GM19023 (cell line): ENCODE results near the gene TAF9B.
"Not testable (repeated sequence)": the region's sequence is repeated elsewhere in the genome, so short reads cannot be mapped to it uniquely, and the experiment has no call there.

Experiments used
- ATAC-seq: cut with Tn5 transposase; IDR thresholded peaks from one replicate; pipeline ENCODE4 v1.9.1; 2021; ENCODE audit warnings: mild to moderate bottlenecking, moderate library complexity; ENCODE audit not compliant: unreplicated experiment

The TAF9B gene, protein sequence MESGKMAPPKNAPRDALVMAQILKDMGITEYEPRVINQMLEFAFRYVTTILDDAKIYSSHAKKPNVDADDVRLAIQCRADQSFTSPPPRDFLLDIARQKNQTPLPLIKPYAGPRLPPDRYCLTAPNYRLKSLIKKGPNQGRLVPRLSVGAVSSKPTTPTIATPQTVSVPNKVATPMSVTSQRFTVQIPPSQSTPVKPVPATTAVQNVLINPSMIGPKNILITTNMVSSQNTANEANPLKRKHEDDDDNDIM

DNA sequence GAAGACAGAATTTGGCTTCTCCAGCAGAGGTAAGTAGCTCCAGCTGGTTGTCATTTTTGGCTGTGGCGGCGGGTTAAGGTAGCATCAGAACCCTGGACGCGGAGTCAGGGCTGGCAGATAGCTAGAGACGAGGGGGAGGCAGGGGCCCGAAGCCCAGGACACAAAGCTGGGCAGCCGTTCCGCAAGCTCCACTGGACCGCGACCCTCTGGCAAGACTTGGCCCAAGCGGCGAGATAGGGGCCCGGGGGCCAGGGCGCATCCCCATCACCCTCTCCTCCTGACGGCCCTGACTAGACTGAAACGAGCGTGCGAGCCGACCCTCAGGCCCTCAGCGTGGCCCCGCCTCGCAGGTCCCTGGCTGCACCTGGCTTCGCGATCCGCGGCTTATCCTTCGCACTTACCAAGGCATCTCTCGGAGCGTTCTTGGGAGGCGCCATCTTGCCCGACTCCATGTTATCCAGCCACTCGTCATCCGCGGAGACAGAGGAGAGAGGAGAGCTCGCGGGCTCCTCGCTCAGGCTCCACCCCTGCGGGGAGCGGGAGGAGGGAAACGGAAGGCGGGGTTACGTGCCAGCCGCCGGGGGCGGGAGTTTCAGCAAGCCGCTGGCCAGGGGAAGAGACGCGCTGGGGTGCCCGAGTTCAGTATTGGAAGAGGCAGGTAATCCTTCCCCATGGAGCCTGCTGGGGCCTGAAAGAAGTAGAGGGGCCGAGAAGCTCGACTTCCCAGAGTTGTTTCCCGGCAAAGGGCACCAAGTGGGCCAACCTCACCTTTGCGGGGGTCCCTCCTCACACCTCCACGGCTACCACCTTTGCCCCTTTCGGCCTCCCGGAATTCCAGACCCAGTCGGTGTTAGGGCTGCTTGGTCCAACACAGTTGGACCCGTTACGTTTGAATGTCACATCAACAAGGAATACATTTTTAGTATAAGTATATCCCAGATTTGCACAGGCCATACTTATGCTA, at the start of gene TAF9B:
Gene TAF9B (minus strand): TSS at position 491 of the 964 bp plus-strand sequence. CDS start 39 bp downstream, at position 452.
- peak; percentile 95 for ATAC-seq

DNA sequence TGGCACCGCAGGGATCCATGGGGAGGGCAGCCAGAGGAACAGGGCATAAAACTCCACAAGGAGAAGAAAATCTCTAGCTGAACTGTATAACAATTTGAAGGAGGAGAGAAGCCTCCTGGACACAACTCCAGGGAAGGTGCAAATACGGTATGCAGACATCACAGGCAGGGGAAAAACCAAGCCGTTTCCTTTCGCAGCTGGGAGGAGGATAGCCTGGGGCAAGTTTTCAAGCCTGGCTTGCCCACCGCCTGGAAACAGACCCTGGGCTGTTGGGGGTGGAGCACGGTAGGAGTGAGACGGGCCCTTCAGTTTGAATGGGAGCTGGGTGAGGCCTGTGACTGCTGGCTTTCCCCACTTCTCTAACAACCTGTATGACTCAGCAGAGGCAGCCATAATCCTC, 43.4 kb upstream of the TAF9B start:
- no peak for ATAC-seq

DNA sequence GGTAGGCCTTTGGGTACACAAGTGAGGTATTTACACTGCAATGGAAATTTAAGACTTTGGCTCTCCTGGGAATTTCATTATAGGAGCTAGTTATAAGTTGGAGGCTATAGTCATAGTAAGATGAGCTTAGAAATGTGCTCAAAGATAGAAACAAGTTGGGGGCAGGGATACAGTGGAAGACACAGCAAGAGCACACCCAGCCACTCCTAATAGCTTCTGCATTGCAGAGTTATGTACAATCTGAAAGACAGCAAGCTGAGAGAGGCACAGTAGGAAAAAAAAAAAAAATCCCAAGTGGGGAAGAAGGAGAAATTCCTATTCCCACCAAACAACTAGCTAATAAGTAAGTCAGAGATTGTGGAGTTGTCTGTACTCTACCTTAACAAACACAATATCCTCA, 41.9 kb upstream of the TAF9B start:
- no peak for ATAC-seq

DNA sequence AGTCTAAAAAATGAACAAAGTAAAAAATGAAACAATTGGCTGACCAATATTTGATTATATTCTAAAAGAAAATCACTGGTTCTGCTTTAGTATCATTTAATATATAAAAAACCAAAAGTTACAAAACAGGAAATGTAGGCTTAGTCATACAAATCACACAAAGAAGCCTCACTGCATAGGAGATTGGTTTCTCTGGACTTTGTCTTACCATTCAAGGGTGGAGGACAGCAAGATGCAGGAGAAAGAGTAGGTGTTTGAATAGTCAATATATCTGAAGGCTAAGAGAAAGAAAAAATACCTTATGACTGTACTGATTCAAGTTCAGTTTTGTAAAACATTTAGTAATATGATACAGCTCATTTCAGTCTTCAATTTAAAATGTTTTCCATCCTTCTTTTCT, 28.6 kb upstream of the TAF9B start:
- no peak for ATAC-seq

DNA sequence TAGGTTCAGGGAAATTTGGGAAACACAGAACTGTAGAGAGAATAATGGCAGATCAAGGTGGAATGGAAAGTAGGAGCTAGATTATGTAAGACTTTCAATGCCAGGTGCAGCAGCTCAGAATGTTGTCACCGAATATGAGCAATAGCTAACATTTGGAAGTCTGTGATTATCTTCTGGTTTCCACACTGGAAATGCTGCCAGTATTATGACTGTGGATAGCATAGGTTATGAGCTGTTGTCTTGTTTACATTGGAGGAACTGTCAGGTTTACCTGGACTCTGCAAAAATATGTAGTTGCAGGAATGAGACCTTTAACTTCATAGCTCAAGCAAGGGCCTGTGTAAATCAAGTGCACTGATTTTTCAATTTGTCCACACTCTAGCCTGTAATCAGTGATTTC, 26.0 kb upstream of the TAF9B start:
- no peak for ATAC-seq

DNA sequence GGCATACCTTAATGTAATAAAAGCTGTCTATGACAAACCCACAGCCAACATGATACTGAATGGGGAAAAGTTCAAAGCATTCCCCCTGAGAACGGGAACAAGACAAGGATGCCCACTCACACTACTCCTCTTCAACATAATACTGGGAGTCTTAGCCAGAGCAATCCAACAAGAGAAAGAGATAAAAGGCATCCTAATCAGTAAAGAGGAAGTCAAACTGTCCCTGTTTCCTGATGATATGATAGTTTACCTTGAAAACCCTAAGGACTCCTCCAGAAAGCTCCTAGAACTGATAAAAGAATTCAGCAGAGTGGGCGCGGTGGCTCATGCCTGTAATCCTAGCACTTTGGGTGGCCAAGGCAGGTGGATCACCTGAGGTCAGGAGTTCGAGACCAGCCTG, 23.7 kb upstream of the TAF9B start:
- ATAC-seq = not testable (repeated sequence)

DNA sequence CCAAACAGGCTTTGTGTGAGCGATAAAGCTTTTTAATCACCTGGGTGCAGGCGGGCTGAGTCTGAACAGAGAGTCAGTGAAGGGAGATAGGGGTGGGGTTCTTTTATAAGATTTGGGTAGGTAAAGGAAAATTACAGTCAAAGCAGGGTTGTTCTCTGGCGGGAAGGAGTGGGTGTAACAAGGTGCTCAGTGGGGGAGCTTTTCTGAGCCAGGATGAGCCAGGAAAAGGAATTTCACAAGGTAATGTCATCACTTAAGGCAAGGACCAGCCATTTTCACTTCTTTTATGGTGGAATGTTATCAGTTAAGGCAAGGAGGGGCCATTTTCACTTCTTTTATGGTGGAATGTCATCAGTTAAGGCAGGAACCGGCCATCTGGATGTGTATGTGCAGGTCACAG, 21.3 kb upstream of the TAF9B start:
- not testable (repeated sequence) for ATAC-seq

DNA sequence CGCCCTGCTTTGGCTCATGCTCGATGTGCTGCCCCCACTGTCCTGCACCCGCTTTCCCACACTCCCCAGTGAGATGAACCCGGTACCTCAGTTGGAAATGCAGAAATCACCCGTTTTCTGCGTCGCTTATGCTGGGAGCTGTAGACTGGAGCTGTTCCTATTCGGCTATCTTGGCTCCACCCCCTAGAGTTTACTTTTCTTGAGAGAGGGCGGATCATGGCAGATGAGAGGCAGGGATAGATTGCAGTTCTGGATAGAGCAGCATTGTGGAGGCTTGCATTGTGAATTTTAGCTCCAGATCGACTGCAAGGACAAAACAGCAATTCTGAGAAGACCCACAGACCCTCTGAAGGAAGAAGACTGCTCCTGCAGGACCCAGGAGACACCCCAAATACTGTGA, 18.4 kb upstream of the TAF9B start:
- not testable (repeated sequence) for ATAC-seq

DNA sequence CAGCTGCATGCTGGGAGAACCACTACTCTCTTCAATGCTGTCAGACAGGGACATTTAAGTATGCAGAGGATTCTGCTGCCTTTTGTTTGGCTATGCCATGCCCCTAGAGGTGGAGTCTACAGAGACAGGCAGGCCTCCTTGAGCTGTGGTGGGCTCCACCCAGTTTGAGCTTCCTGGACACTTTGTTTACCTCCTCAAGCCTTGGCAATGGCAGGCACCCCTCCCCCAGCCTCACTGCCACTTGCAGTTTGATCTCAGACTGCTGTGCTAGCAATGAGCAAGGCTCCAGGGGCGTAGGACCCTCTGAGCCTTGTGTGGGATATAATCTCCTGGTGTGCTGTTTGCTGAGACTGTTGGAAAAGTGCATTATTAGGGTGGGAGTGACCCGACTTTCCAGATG, 17.9 kb upstream of the TAF9B start:
- not testable (repeated sequence) for ATAC-seq

DNA sequence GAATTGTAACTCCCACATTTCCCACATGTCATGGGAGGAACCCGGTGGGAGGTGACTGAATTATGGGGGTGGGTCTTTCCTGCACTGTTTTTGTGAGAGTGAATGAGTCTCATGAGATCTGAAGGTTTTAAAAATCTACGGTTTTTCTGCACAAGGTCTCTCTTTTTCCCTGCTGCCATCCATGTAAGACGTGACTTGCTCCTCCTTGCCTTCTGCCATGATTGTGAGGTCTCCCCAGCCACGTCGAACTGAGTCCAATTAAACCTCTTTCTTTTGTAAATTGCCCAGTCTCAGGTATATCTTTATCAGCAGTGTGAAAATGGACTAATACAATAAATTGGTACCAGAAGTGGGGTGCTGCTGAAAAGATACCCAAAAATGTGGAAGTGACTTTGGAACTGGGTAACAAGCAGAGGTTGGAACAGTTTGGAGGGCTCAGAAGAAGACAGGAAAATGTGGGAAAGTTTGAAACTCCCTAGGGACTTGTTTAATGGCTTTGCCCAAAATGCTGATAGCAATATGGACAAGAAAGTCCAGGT, 7.6 kb upstream of the TAF9B start:
- not testable (repeated sequence) for ATAC-seq

DNA sequence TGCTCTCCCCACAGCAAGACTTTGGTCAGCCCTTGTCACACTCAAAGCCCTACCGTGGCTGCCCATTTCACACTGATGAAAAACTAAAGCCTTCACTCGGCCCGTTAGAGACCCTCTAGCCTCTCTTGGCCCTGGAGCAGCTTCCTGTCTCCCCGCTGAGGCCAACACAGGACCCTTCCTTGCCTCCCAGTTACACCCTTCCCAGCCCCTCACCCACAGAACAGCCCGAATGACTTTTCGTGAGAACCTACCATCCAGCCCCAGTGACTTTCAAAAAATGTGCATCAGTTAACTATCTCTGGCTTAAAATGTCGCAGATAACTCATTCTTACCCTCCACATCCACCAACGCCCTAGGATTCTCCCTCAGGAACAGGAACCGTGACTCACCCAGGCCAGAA, 756 bp upstream of the TAF9B start:
- no peak for ATAC-seq

DNA sequence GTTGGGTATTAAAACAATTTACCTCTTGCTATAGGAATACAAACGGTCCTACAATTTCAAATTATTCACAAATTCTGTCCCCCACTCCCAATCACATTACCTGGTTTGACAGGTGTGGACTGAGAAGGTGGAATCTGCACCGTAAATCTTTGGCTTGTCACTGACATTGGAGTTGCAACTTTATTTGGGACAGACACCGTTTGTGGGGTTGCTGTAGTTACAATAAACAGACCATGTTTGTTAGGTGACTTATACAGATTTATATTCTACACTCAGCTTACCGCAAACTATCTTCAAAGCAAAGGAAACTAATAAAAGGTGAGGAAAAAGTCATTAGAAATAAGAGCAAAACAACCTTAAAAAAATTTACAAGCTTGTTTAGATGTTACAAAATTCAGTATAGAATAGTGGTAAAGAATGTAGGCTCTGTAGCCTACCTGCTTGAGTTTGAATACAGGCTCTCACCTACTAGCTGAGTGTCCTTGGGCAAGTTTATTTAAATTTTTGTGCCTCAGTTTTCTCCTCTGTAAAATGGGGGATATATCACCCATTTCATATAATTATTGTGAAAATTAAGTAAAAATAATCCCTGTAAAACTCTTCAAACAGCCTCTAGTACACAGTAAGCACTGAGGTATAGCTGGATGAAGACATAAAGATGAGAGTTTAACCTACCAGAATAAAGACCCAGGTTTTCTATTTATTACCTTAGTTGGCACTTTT, 6.1 kb downstream of the TAF9B start:
- no peak for ATAC-seq

DNA sequence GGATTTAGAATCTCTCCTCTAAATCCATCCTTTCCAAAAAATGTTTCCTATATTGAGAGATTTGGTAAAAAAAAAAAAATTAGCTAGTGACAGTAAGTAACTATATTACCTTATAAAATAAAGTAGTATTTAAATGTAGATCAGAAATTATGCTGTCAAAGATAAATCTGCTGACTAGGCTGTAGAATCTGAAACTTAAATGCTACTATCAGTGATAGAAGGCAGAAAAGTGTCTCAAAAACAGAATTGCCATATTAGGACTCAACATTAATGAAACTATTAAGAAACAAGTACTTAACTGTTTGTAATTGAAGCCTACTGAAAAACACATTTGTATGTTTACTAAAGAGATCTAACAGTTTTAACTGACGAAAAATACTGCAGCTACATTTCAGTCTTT, 8.3 kb downstream of the TAF9B start:
- no peak for ATAC-seq

DNA sequence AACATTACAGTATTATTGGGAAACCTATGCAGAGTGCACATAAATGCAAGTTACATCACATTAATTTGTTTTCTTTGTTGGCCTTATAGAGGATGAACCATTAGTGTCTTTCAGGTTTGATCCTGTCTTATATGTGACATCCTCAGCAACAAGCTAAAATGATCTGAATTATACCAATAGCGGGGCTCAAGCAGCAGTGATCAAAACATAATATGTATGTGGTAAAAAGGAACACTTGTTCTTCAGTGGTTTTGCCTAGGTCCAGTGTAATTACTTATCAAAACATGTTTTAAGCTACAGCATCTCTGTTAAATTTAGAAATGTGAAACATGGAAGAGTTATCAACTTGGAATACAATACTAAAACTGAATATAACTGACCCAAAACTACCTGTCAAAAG, 9.1 kb downstream of the TAF9B start:
- ATAC-seq = no peak

DNA sequence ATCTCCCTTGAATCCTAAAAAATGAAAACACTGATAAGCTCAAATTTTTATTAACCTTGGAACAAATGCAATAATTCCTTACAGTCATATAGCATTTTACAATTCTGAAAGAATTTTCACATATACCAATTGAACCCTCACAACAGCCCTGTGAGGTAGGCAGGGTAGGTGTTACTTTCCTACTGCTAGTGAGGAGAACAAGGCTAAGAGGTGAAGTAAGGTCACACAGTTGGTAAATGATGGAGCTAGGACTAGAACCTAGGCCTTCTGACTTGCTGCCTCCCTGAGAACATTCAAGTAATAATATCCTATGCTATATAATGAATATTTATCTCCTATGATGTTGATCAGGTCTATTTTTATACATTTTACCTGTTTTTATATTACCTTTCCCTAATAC, 9.7 kb downstream of the TAF9B start:
- no peak for ATAC-seq

DNA sequence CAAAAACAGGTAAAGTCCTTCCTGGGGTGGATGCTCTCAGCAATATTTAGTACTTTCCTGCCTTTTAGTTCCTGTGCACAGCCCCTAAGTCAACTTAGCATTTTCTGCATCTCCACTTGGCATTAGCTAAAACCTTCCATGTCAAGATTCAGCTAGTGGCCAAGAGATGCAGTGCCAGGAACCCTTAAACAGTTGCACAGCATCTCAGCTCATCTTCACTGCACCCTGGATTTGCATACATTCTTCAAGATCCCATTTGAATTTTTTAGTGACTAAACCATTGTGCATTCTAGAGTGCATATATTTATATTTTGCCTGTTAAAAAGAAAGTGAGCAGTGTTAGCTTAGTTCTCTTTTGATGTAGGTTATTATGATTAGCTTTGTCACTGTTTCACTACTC, 13.7 kb downstream of the TAF9B start:
- ATAC-seq = not testable (repeated sequence)

DNA sequence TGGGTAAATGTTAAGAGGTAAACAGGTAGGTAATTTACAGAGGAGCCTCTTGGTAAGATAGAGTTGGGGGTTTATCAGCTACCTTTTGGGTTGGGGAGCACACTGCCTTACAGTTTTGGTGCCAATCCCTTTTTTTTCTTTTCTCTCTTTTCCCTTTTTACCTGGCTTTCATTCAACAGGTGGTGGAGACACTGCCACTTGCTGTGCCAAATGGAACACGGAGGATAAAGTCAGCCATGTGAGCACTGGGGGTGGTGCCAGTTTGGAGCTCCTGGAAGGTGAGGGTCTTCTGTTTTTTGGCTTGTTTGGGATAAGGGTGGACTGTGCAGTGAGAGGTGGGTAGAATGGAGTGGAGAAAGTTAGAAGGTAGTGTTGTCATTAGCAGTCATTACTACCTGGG, 14.3 kb downstream of the TAF9B start:
- ATAC-seq = no peak

DNA sequence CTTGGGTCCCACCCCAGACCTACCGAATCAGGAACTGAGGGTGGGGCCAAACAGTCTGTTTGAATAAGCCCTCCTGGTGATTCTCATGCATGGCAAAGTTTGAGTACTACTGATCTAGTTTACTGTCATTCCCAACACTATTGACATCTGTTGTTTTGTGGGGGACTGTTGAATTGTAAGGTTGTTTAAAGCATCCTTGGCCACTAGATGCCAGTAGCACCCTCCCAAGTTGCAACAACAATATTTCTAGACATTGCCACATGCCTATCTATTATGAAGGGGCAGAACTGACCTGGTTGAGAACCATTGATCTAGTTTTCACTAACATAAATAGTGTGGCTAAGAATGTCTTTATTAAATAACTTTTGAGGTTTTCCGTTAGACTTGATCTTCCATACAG, 15.1 kb downstream of the TAF9B start:
- no peak for ATAC-seq

DNA sequence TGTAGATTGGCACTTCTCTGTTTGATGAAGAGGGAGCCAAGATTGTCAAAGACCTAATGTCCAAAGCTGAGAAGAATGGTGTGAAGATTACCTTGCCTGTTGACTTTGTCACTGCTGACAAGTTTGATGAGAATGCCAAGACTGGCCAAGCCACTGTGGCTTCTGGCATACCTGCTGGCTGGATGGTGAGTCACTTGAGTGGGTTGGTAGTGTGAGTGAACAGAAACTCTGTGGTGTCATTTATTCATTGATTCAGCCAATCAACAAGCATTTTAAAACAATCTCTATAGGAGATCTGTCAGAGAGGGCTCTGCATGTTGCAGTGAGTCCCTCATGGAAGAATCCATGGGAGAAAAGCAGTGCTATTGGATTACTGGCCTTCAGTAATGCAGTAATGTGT, 16.3 kb downstream of the TAF9B start:
- ATAC-seq = no peak

DNA sequence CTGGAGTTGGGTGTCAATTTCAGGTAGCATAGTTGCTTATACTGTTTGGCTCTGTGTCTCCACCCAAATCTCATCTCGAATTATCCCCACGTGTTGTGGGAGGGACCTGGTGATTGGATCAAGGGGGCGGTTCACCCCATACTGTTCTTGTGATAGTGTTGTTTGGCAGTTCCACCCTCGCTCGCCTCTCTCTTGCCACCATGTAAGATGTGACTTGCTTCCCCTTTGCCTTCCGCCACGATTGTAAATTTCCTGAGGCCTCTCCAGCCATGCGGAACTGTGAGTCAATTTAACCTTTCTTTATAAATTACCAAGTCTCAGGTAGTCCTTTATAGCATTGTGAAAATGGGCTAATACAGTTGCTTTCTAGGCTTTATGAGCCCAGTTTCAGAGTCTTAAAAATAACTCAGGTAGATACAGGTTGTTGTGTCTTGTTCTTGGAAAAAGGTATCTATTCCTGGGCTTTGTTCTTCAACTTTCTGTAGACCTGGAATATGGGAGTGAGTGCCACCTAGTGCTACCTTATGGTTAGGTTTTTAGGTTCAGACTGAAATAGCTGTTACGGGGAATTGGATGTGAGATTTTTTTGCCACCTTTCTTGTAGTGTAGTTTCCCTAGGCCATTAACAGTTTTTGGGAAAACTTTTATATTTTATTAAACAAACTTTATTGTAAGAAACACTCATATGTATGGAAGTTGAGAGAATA, 19.8 kb downstream of the TAF9B start:
- no peak for ATAC-seq

DNA sequence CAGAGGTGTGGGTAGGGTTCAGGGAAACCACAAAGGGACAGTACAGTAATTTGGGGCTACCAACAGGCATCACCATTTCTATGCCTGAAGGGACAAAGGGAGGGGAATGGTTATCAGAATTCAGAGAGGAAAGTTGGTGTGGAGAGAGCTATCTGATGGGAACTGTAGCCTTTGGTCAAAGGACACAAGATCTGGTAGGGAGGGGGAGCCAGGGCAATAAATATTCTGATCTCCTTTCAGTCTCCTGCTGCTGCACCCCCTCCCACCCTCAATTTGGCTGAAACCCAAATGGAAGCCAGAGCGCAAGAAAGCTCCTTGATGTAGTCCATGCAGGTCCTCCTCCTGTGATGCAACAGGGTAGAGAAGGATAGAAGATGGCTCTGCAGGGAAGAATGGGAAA, 20.8 kb downstream of the TAF9B start:
- no peak for ATAC-seq
